ENCODE data around the gene WFIKKN2. TPM values are rescaled to one million over a fixed set of nuclear protein-coding genes. Genes with fewer than 3 reads are reported as not detected.
A peak's percentile ranks its signal among the peaks of the same experiment; 100 is the strongest.

WFIKKN2 gene
- total and polyA plus RNA-seq, 7 donors, result 0.09 to 3.4 (median 0.32) TPM

GRCh38 chr17:50866261-50866949 lies 31.0 kb downstream of the WFIKKN2 start, which contains the start of gene TOB1:
Gene TOB1 (minus strand): TSS chr17:50866354. CDS start chr17:50864017, 2,337 bp downstream.
- ATAC-seq (peak; percentile 79 to 87 (median 81)), DNase-seq (peak; percentile 99)
- peaks cover 21% of the 10 kb centered on the region for H3K4me1 ChIP-seq
- H3K36me3 ChIP-seq (ENCODE audit: insufficient read depth in 1 of 2, low read depth in 1 of 2), result peaks cover 0 to 26% of the 10 kb centered on the region in 2 donors
- peak within 1 kb of the TSS; percentile 90 for H3K4me3 ChIP-seq
- 0 to 1% (median 1%) methylated on average over 59 to 75 of the region's 75 CpGs for WGBS, 3 donors
- H3K27me3 ChIP-seq (ENCODE audit: insufficient read depth in 3 of 3, low read length in 2 of 3), result no peaks in the 10 kb centered on the region
- H3K27ac ChIP-seq, result peak within 1 kb of the TSS; percentile 100
- no peak for TF ChIP-seq CTCF (IDR thresholded peaks at IDR 0.05)
- intact Hi-C loops (cut with DNase I), result loop anchor here (2.0 to 10.0 kb wide), 3 partner anchors 36 to 288 kb away; partner anchors contain the start of gene NME1 (in 1 of the 2)
- H3K9me3 ChIP-seq, result no peaks in the 10 kb centered on the region

GRCh38 chr17:50866950-50867362 lies 31.6 kb downstream of the WFIKKN2 start:
- peak; percentile 70 to 84 for DNase-seq
- WGBS, 3 donors, result 0% methylated on average over 27 to 28 of the region's 28 CpGs

GRCh38 chr17:50867363-50868139 lies 32.2 kb downstream of the WFIKKN2 start:
- intact Hi-C loops (cut with DNase I), result loop anchor here (1.0 to 10.0 kb wide), 5 partner anchors 35 to 287 kb away; partner anchors contain the start of gene NME1 (in 1 of the 2)
- Histone ChIP-seq H3K27ac (peak overlapping the region; percentile 100), H3K4me3 (peak overlapping the region; percentile 90), H3K9me3 (no peaks in the 10 kb centered on the region), H3K36me3 (ENCODE audit: insufficient read depth in 1 of 2, low read depth in 1 of 2) (peaks cover 0 to 14% of the 10 kb centered on the region in 2 donors), H3K4me1 (peaks cover 22% of the 10 kb centered on the region), H3K27me3 (ENCODE audit: insufficient read depth in 3 of 3, low read length in 2 of 3) (no peaks in the 10 kb centered on the region)
- no peak for TF ChIP-seq CTCF (IDR thresholded peaks at IDR 0.05)
- WGBS, 3 donors, result 0 to 1% (median 0%) methylated on average over 34 to 35 of the region's 35 CpGs
- ATAC-seq (peak; percentile 68 to 79 (median 72)), DNase-seq (peak; percentile 91 to 95)

More at GRCh38 chr17:50866950-50867362, 31.6 kb downstream of the WFIKKN2 start:
- Histone ChIP-seq H3K27ac (peak overlapping the region; percentile 100), H3K9me3 (no peaks in the 10 kb centered on the region), H3K36me3 (ENCODE audit: insufficient read depth in 1 of 2, low read depth in 1 of 2) (peaks cover 0 to 20% of the 10 kb centered on the region in 2 donors), H3K4me3 (peak overlapping the region; percentile 90), H3K4me1 (peaks cover 21% of the 10 kb centered on the region), H3K27me3 (ENCODE audit: insufficient read depth in 3 of 3, low read length in 2 of 3) (no peaks in the 10 kb centered on the region)
- intact Hi-C loops (cut with DNase I), result loop anchor here (1.0 to 10.0 kb wide), 5 partner anchors 35 to 288 kb away; partner anchors contain the start of gene NME1 (in 1 of the 2)
- no peak for TF ChIP-seq CTCF (IDR thresholded peaks at IDR 0.05)
- peak; percentile 33 to 50 (median 42) for ATAC-seq

GRCh38 chr17:50868140-50868438 lies 32.7 kb downstream of the WFIKKN2 start:
- Histone ChIP-seq H3K9me3 (no peaks in the 10 kb centered on the region), H3K4me1 (peaks cover 28% of the 10 kb centered on the region), H3K36me3 (ENCODE audit: insufficient read depth in 1 of 2, low read depth in 1 of 2) (peaks cover 0 to 9% of the 10 kb centered on the region in 2 donors), H3K4me3 (peak overlapping the region; percentile 90), H3K27me3 (ENCODE audit: insufficient read depth in 3 of 3, low read length in 2 of 3) (no peaks in the 10 kb centered on the region), H3K27ac (peak overlapping the region; percentile 100)
- intact Hi-C loops (cut with DNase I), result loop anchor here (5.0 to 10.0 kb wide), 2 partner anchors 34 to 287 kb away; partner anchors contain the start of gene NME1 (in 1 of the 2)
- no peak for DNase-seq
- no peak for ATAC-seq
- no peak for TF ChIP-seq CTCF (IDR thresholded peaks at IDR 0.05)
- WGBS, 3 donors, result 2 to 11% (median 4%) methylated on average over 1 of the region's 1 CpG

Data from psoas muscle (tissue), 8 donors.